Brain pericyte (primary cell): ENCODE measurements around the gene KIF1C.
"Not testable (repeated sequence)": the region's sequence is repeated elsewhere in the genome, so short reads cannot be mapped to it uniquely, and the experiment has no call there.

Experiments
- DNase-seq: peaks from one replicate; pipeline ENCODE4 v3.0.0-alpha.2; 2012; ENCODE audit warnings: low read depth, low spot score

The KIF1C gene

GRCh38 chr17:5044630-5045029 lies 46.9 kb downstream of the KIF1C start:
- no peak for DNase-seq

DNA sequence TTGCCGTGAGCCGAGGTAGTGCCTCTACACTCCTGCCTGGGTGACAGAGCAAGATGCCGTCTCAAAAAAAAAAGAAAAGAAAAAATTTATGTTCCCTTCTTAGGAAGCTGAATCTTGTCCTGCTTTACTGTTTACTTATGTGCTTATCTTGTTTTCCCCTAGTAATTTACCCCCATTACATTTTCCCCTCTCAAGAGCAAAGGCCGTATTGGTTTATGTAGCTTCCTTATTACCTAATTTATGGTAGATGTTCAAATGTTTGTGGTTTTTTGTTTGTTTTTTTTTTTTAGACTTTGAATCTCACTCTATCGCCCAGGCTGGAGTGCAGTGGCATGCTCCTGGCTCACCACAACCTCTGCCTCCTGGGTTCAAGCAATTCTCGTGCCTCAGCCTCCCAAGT lies 47.7 kb downstream of the KIF1C start:
- DNase-seq: no peak

GRCh38 chr17:5047446-5047845 lies 49.7 kb downstream of the KIF1C start:
- DNase-seq: no peak

DNA sequence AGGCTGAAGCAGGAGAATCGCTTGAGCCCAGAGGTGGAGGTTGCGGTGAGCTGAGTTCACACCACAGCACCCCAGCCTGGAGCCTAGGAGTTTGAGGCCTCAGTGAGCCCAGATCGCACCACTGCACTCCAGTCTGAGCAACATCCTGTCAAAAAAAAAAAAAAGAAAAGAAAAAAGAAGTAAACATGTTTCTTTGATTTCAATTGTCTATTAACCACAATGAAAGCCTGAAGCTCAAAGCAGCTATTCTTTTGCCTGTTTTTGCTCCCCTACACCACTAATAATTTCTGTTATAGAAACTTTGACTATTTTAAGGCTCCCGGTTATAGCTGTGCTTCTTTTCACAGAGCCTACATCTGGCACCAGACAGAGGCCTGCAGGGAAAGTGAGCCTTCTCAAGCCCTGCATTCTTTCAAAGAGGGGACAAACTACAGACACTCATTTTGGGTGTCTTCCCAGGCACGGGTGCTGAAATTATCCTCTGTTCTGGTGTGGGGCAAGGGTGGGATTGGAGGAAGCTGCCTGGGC lies 51.6 kb downstream of the KIF1C start:
- DNase-seq: no peak

GRCh38 chr17:5050278-5050677 lies 52.5 kb downstream of the KIF1C start:
- no peak for DNase-seq

- DNase-seq: no peak
Observed at GRCh38 chr17:5055543-5055942, 57.8 kb downstream of the KIF1C start.

- DNase-seq: no peak
Observed at GRCh38 chr17:5065227-5065744, 67.5 kb downstream of the KIF1C start.

DNA sequence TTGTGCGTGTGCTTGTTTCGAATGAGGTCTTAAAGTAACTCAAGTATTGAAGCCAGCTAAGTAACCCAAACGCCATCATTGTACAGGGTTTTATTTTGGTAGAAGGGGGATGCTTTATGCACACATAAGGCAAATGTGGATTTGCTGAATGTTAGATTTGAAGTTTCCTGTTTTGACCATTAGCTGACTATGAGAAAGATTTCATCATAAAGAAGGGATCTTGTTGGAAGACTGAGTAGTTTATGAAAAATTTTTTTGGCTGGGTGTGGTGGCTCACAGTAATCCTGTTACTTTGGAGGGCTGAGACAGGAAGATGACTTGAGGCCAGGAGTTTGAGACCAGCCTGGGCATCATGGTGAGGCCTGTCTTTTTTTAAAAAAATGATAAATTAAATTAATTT lies 70.5 kb downstream of the KIF1C start:
- no peak for DNase-seq

DNA sequence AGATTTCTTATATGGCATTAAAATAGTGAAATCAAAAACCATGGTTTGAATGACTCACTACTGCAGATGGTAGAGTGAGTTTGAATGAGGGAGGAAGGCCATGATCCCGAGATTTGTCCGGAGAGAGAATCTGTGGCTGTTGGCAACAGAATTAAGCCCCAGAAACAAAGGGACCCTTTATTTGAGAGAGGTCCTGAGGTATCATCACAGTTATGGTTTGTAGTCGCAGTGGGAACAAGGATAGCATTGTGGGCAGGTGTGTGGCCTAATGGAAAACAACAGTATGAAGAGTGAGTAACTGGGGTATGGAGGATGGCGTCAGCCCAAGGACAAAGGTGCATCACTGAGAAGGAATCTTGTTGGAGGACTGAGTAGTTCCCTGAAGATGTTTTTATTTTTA lies 72.0 kb downstream of the KIF1C start:
- no peak for DNase-seq

DNA sequence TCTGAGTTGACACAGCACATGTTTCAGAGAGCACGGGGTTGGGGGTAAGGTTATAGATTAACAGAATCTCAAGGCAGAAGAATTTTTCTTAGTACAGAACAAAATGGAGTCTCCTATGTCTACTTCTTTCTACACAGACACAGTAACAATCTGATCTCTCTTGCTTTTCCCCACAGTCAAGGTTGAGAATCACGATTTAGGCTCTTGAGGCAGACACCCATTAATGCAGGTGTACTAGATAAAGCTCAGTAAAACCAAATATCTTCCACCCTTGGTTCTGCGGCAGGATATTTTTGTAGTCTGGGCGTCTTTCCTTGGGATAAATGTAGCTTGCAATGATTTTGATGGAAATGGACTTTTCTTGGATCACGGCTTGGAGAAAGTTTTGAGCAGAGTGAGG lies 77.7 kb downstream of the KIF1C start:
- not testable (repeated sequence) for DNase-seq

DNA sequence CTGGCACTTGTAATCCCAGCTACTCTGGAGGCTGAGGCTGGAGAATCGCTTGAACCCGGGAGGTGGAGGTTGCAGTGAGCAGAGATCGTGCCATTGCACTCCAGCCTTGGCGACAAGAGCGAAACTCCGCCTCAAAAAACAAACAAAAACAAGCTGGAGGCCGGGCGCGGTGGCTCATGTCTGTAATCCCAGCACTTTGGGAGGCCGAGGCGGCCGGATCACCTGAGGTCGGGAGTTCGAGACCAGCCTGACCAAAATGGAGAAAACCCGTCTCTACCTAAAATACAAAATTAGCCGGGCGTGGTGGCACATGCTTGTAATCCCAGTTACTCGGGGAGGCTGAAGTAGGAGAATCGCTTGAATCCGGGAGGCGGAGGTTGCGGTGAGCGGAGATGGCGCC lies 79.5 kb downstream of the KIF1C start:
- not testable (repeated sequence) for DNase-seq

GRCh38 chr17:5077781-5078105 lies 80.0 kb downstream of the KIF1C start:
- peak; percentile 20 for DNase-seq
